Measurements from ENCODE around the gene WRNIP1. TPM values are rescaled to one million over a fixed set of nuclear protein-coding genes. Genes with fewer than 3 reads are reported as not detected.

Gene WRNIP1
- total and polyA plus RNA-seq, 7 experiments from 2014 or later = 21.8 to 61.8 (median 37.8) TPM

- ATAC-seq = no peak
- Histone ChIP-seq H3K36me3 (ENCODE audit: control insufficient read depth in 2 of 3, insufficient read depth in 3 of 3, low read length in 3 of 3) (peaks cover 4 to 25% (median 9%) of the 10 kb centered on the region in 3 experiments), H3K27me3 (ENCODE audit: control insufficient read depth in 2 of 2, insufficient read depth in 2 of 2, low read length in 2 of 2) (no peaks in the 10 kb centered on the region), H3K27ac (ENCODE audit: low read depth, low read length) (no peak overlapping the region), H3K9me3 (ENCODE audit: control insufficient read depth in 2 of 3, low read length in 3 of 3) (no peaks in the 10 kb centered on the region), H3K4me1 (ENCODE audit: control insufficient read depth in 2 of 2, insufficient read depth in 2 of 2, low read length in 2 of 2) (peaks cover 30 to 31% of the 10 kb centered on the region in 2 donors), H3K4me3 (ENCODE audit: low read length) (peak overlapping the region; percentile 46)
- peaks cover 0 to 31% (median 13%) of the 10 kb centered on the region in 5 donors for H3K36me3 Mint-ChIP-seq
- DNase-seq = no peak
- peaks cover 0 to 2% (median 0%) of the 10 kb centered on the region in 11 donors for H3K9me3 Mint-ChIP-seq
- peak overlapping the region; percentile 82 to 95 (median 88) for H3K4me3 Mint-ChIP-seq
- ChIA-PET CTCF (interaction anchor here (0.6 to 3.0 kb wide), 6 partner anchors 14 to 676 kb away, joined by 3 to 7 read pairs (median 4); partner anchors contain the start of gene MYLK4), POLR2A (interaction anchor here (0.7 to 4.2 kb wide), 4 partner anchors 8 to 281 kb away, joined by 3 to 23 read pairs (median 11); no protein-coding TSS in a partner anchor)
- H3K27me3 Mint-ChIP-seq = no peaks in the 10 kb centered on the region
- peak overlapping the region in 7 of 9 donors; percentile 1 to 87 (median 53) for H3K27ac Mint-ChIP-seq
- intact Hi-C loops (cut with micrococcal nuclease) = loop anchor here (2.0 to 10.0 kb wide), 5 partner anchors 14 to 1254 kb away; partner anchors contain the start of gene GMDS (in 1 of the 2)
- peaks cover 32 to 77% (median 72%) of the 10 kb centered on the region in 7 donors for H3K4me1 Mint-ChIP-seq
Observed at GRCh38 chr6:2768696-2769095, 3.5 kb downstream of the WRNIP1 start.

DNA sequence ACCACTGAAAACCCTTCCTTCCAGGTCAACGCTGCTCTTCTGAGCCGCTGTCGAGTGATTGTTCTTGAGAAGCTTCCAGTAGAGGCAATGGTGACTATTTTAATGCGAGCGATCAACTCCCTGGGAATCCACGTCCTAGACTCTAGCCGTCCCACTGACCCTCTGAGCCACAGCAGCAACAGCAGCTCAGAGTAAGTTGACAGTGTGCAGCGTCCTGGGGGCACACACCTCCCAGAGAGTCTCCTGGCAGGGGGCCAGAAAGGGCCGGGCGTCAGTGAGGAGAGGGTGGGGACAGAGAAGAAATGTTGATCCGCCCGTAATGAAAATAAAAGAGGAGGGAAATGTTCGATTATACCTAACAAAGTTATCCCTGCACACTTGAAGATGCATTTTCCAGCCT, 5.0 kb downstream of the WRNIP1 start:
- peaks cover 4 to 38% (median 9%) of the 10 kb centered on the region in 3 experiments for H3K36me3 ChIP-seq (ENCODE audit: control insufficient read depth in 2 of 3, insufficient read depth in 3 of 3, low read length in 3 of 3)
- DNase-seq = no peak
- POLR2A ChIA-PET = interaction anchor here (1.7 to 3.2 kb wide), 2 partner anchors 71 to 130 kb away, joined by 6 to 9 read pairs; partner anchors contain the start of gene SERPINB1
- H3K27ac ChIP-seq (ENCODE audit: low read depth, low read length) = no peak overlapping the region
- ATAC-seq = no peak
- Mint-ChIP-seq H3K4me1 (peaks cover 31 to 80% (median 74%) of the 10 kb centered on the region in 7 donors), H3K36me3 (peaks cover 3 to 42% (median 23%) of the 10 kb centered on the region in 5 donors), H3K4me3 (peak overlapping the region in 4 of 10 donors; percentile 12 to 41 (median 40)), H3K9me3 (no peaks in the 10 kb centered on the region), H3K27ac (peak overlapping the region in 1 of 9 donors; percentile 56), H3K27me3 (no peaks in the 10 kb centered on the region)
- no peaks in the 10 kb centered on the region for H3K9me3 ChIP-seq (ENCODE audit: control insufficient read depth in 2 of 3, low read length in 3 of 3)
- H3K27me3 ChIP-seq (ENCODE audit: control insufficient read depth in 2 of 2, insufficient read depth in 2 of 2, low read length in 2 of 2) = no peaks in the 10 kb centered on the region
- peaks cover 26 to 30% of the 10 kb centered on the region in 2 donors for H3K4me1 ChIP-seq (ENCODE audit: control insufficient read depth in 2 of 2, insufficient read depth in 2 of 2, low read length in 2 of 2)
- no peak overlapping the region for H3K4me3 ChIP-seq (ENCODE audit: low read length)
- intact Hi-C loops (cut with micrococcal nuclease) = no loop called here
- CTCF ChIA-PET = interaction anchor here (0.7 to 3.0 kb wide), 4 partner anchors 13 to 1079 kb away, joined by 3 to 7 read pairs (median 4); partner anchors contain the start of genes FAM50B and MYLK4

DNA sequence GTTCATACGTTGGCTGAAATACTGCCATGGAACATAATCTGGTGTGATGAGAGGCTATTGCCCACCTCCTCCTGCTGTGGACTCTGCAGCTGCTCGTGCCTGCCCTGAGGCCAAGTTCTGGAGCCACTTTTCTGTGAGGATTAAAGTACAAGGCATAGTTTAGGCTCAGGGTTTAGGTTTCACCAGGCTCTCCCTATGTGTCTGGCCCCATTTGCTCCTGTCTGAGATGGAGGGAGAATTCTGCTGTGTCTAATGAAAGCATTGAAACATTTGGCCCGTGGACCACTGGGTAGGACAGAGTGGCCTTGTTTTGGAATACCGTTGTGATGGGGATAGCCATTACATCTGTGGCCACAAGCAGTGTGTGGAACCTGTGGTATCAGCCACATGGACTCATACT, 5.9 kb downstream of the WRNIP1 start:
- H3K27me3 ChIP-seq (ENCODE audit: control insufficient read depth in 2 of 2, insufficient read depth in 2 of 2, low read length in 2 of 2) = no peaks in the 10 kb centered on the region
- H3K27ac Mint-ChIP-seq = no peak overlapping the region
- H3K9me3 Mint-ChIP-seq = no peaks in the 10 kb centered on the region
- H3K36me3 Mint-ChIP-seq = peaks cover 4 to 44% (median 26%) of the 10 kb centered on the region in 5 donors
- H3K9me3 ChIP-seq (ENCODE audit: control insufficient read depth in 2 of 3, low read length in 3 of 3) = no peaks in the 10 kb centered on the region
- no peak overlapping the region for H3K27ac ChIP-seq (ENCODE audit: low read depth, low read length)
- H3K4me1 ChIP-seq (ENCODE audit: control insufficient read depth in 2 of 2, insufficient read depth in 2 of 2, low read length in 2 of 2) = peaks cover 26 to 30% of the 10 kb centered on the region in 2 donors
- H3K27me3 Mint-ChIP-seq = no peaks in the 10 kb centered on the region
- DNase-seq = no peak
- POLR2A ChIA-PET = interaction anchor here (0.6 to 3.2 kb wide), 3 partner anchors 20 to 304 kb away, joined by 3 to 9 read pairs (median 7); partner anchors contain the start of gene SERPINB1
- CTCF ChIA-PET = interaction anchor here (0.5 to 3.0 kb wide), 3 partner anchors 12 to 1078 kb away, joined by 3 to 7 read pairs (median 3); partner anchors contain the start of gene FAM50B
- H3K36me3 ChIP-seq (ENCODE audit: control insufficient read depth in 2 of 3, insufficient read depth in 3 of 3, low read length in 3 of 3) = peaks cover 4 to 39% (median 9%) of the 10 kb centered on the region in 3 experiments
- H3K4me3 ChIP-seq (ENCODE audit: low read length) = no peak overlapping the region
- no peak for ATAC-seq
- peaks cover 35 to 86% (median 79%) of the 10 kb centered on the region in 7 donors for H3K4me1 Mint-ChIP-seq
- intact Hi-C loops (cut with micrococcal nuclease) = no loop called here
- peak overlapping the region in 2 of 10 donors; percentile 2 to 50 for H3K4me3 Mint-ChIP-seq

- Histone ChIP-seq H3K4me1 (ENCODE audit: control insufficient read depth in 2 of 2, insufficient read depth in 2 of 2, low read length in 2 of 2) (peaks cover 14 to 21% of the 10 kb centered on the region in 2 donors), H3K27ac (ENCODE audit: low read depth, low read length) (no peak overlapping the region), H3K27me3 (ENCODE audit: control insufficient read depth in 2 of 2, insufficient read depth in 2 of 2, low read length in 2 of 2) (no peaks in the 10 kb centered on the region), H3K9me3 (ENCODE audit: control insufficient read depth in 2 of 3, low read length in 3 of 3) (no peaks in the 10 kb centered on the region), H3K4me3 (ENCODE audit: low read length) (no peak overlapping the region), H3K36me3 (ENCODE audit: control insufficient read depth in 2 of 3, insufficient read depth in 3 of 3, low read length in 3 of 3) (peaks cover 4 to 41% (median 9%) of the 10 kb centered on the region in 3 experiments)
- DNase-seq (no peak), ATAC-seq (no peak)
- POLR2A ChIA-PET = interaction anchor here (0.7 to 1.2 kb wide), 4 partner anchors 13 to 217 kb away, joined by 4 to 8 read pairs (median 5); partner anchors contain the start of gene SERPINB1
- Mint-ChIP-seq H3K27me3 (no peaks in the 10 kb centered on the region), H3K27ac (peak overlapping the region in 1 of 9 donors; percentile 59), H3K36me3 (peaks cover 4 to 50% (median 23%) of the 10 kb centered on the region in 5 donors), H3K4me3 (no peak overlapping the region), H3K4me1 (peaks cover 40 to 86% (median 79%) of the 10 kb centered on the region in 7 donors), H3K9me3 (no peaks in the 10 kb centered on the region)
- CTCF ChIA-PET = interaction anchor here (0.7 to 1.4 kb wide), 3 partner anchors 18 to 217 kb away, joined by 3 to 4 read pairs (median 3); no protein-coding TSS in a partner anchor
- intact Hi-C loops (cut with micrococcal nuclease) = no loop called here
Observed at GRCh38 chr6:2772840-2773239, 7.6 kb downstream of the WRNIP1 start.

- no peak for DNase-seq
- Mint-ChIP-seq H3K4me1 (peaks cover 36 to 81% (median 74%) of the 10 kb centered on the region in 7 donors), H3K27ac (peak overlapping the region in 1 of 9 donors; percentile 59), H3K4me3 (no peak overlapping the region), H3K9me3 (no peaks in the 10 kb centered on the region), H3K36me3 (peaks cover 4 to 47% (median 20%) of the 10 kb centered on the region in 5 donors), H3K27me3 (no peaks in the 10 kb centered on the region)
- ChIA-PET CTCF (interaction anchor here (0.7 to 1.0 kb wide), 2 partner anchors 17 to 138 kb away, joined by 3 to 4 read pairs; no protein-coding TSS in a partner anchor), POLR2A (interaction anchor here (0.7 to 1.3 kb wide), 5 partner anchors 8 to 82 kb away, joined by 3 to 8 read pairs (median 5); partner anchors contain the start of genes SERPINB1 and WRNIP1)
- Histone ChIP-seq H3K27ac (ENCODE audit: low read depth, low read length) (no peak overlapping the region), H3K4me1 (ENCODE audit: control insufficient read depth in 2 of 2, insufficient read depth in 2 of 2, low read length in 2 of 2) (peaks cover 8 to 15% of the 10 kb centered on the region in 2 donors), H3K27me3 (ENCODE audit: control insufficient read depth in 2 of 2, insufficient read depth in 2 of 2, low read length in 2 of 2) (no peaks in the 10 kb centered on the region), H3K9me3 (ENCODE audit: control insufficient read depth in 2 of 3, low read length in 3 of 3) (no peaks in the 10 kb centered on the region), H3K4me3 (ENCODE audit: low read length) (no peak overlapping the region), H3K36me3 (ENCODE audit: control insufficient read depth in 2 of 3, insufficient read depth in 3 of 3, low read length in 3 of 3) (peaks cover 4 to 47% (median 9%) of the 10 kb centered on the region in 3 experiments)
- no peak for ATAC-seq
- intact Hi-C loops (cut with micrococcal nuclease) = no loop called here
Observed at GRCh38 chr6:2773449-2773848, 8.3 kb downstream of the WRNIP1 start.

GRCh38 chr6:2775003-2775402, 9.8 kb downstream of the WRNIP1 start:
- Histone ChIP-seq H3K4me1 (ENCODE audit: control insufficient read depth in 2 of 2, insufficient read depth in 2 of 2, low read length in 2 of 2) (peaks cover 0 to 4% of the 10 kb centered on the region in 2 donors), H3K36me3 (ENCODE audit: control insufficient read depth in 2 of 3, insufficient read depth in 3 of 3, low read length in 3 of 3) (peaks cover 4 to 59% (median 5%) of the 10 kb centered on the region in 3 experiments), H3K27ac (ENCODE audit: low read depth, low read length) (no peak overlapping the region), H3K4me3 (ENCODE audit: low read length) (no peak overlapping the region), H3K27me3 (ENCODE audit: control insufficient read depth in 2 of 2, insufficient read depth in 2 of 2, low read length in 2 of 2) (no peaks in the 10 kb centered on the region), H3K9me3 (ENCODE audit: control insufficient read depth in 2 of 3, low read length in 3 of 3) (no peaks in the 10 kb centered on the region)
- no peak overlapping the region for H3K4me3 Mint-ChIP-seq
- peak overlapping the region in 2 of 9 donors; percentile 29 to 40 for H3K27ac Mint-ChIP-seq
- ATAC-seq (no peak), DNase-seq (no peak)
- CTCF ChIA-PET = interaction anchor here (0.6 to 2.1 kb wide), 3 partner anchors 13 to 279 kb away, joined by 3 to 5 read pairs (median 3); no protein-coding TSS in a partner anchor
- H3K4me1 Mint-ChIP-seq = peaks cover 27 to 71% (median 63%) of the 10 kb centered on the region in 7 donors
- peaks cover 9 to 51% (median 18%) of the 10 kb centered on the region in 5 donors for H3K36me3 Mint-ChIP-seq
- H3K9me3 Mint-ChIP-seq = no peaks in the 10 kb centered on the region
- no peaks in the 10 kb centered on the region for H3K27me3 Mint-ChIP-seq
- POLR2A ChIA-PET = interaction anchor here (3.9 kb wide), 1 partner anchor 8 kb away, joined by 16 read pairs; the partner anchor contains the start of gene WRNIP1
- intact Hi-C loops (cut with micrococcal nuclease) = no loop called here

Data from naive thymus-derived CD4-positive, alpha-beta T cell (primary cell).